KMS-11 (cell line): ENCODE measurements around the gene FAM78A.

Source experiments
- H2AFZ ChIP-seq: fragments of 200-600 bp; sonication (generic); 2 replicates; pipeline ENCODE4 v1.6.1; 2016; ENCODE audit warnings: antibody characterized with exemption, mixed run types, low read depth
- H3K27ac ChIP-seq: fragments of 200-600 bp; sonication (generic); 2 replicates; pipeline ENCODE4 v1.6.1; 2016; ENCODE audit warnings: mild to moderate bottlenecking, mixed run types
- H3K27me3 ChIP-seq: fragments of 200-600 bp; sonication (generic); 2 replicates; pipeline ENCODE4 v1.6.1; 2017; ENCODE audit warnings: mild to moderate bottlenecking, low read depth, mixed run types, moderate library complexity; ENCODE audit not compliant: insufficient read depth
- H3K36me3 ChIP-seq: fragments of 200-600 bp; sonication (generic); 2 replicates; pipeline ENCODE4 v1.6.1; 2017; ENCODE audit warnings: mild to moderate bottlenecking, mixed run types; ENCODE audit not compliant: insufficient read depth
- H3K4me1 ChIP-seq: fragments of 200-600 bp; sonication (generic); 2 replicates; pipeline ENCODE4 v1.6.1; 2016; ENCODE audit warnings: mild to moderate bottlenecking, low read depth, mixed run types; ENCODE audit not compliant: poor library complexity, severe bottlenecking
- H3K4me2 ChIP-seq: fragments of 200-600 bp; sonication (generic); 2 replicates; pipeline ENCODE4 v1.7.0; 2016; ENCODE audit warnings: mild to moderate bottlenecking, mixed run types
- H3K4me3 ChIP-seq: fragments of 200-600 bp; sonication (generic); IDR thresholded peaks from 2 replicates; pipeline ENCODE4 v1.6.1; 2017; ENCODE audit warnings: low read depth, low read length, mixed read lengths; ENCODE audit not compliant: insufficient read depth
- H3K79me2 ChIP-seq: fragments of 200-600 bp; sonication (generic); 2 replicates; pipeline ENCODE4 v1.6.1; 2016; ENCODE audit warnings: low read depth, mixed run types; ENCODE audit not compliant: insufficient read depth
- H3K9ac ChIP-seq: fragments of 200-600 bp; sonication (generic); 2 replicates; pipeline ENCODE4 v1.6.1; 2016; ENCODE audit warnings: mild to moderate bottlenecking, mixed run types
- H4K20me1 ChIP-seq: fragments of 200-600 bp; sonication (generic); 2 replicates; pipeline ENCODE4 v1.6.1; 2016; ENCODE audit warnings: mild to moderate bottlenecking, mixed run types; ENCODE audit not compliant: insufficient read depth
- CTCF ChIP-seq: fragments of 200-600 bp; sonication (generic); conservative IDR thresholded peaks from 2 replicates; pipeline ENCODE4 v1.6.1; 2017; ENCODE audit warnings: low read depth, mild to moderate bottlenecking, antibody characterized with exemption, low read length, moderate library complexity, mixed read lengths

The FAM78A gene

GRCh38 chr9:131310833-131311554 lies 34.7 kb upstream of the FAM78A start:
- H3K9ac ChIP-seq = no peak overlapping the region
- no peak for TF ChIP-seq CTCF
- H3K27me3 ChIP-seq = peaks cover 4% of the 10 kb centered on the region; the same call in 1 of the 2 replicates
- no peak overlapping the region for H3K4me2 ChIP-seq
- no peak overlapping the region for H3K4me3 ChIP-seq
- no peak overlapping the region for H3K27ac ChIP-seq
- no peaks in the 10 kb centered on the region for H3K4me1 ChIP-seq
- H3K79me2 ChIP-seq = no peaks in the 10 kb centered on the region
- no peaks in the 10 kb centered on the region for H4K20me1 ChIP-seq
- H2AFZ ChIP-seq = no peak overlapping the region
- H3K36me3 ChIP-seq = no peaks in the 10 kb centered on the region

DNA sequence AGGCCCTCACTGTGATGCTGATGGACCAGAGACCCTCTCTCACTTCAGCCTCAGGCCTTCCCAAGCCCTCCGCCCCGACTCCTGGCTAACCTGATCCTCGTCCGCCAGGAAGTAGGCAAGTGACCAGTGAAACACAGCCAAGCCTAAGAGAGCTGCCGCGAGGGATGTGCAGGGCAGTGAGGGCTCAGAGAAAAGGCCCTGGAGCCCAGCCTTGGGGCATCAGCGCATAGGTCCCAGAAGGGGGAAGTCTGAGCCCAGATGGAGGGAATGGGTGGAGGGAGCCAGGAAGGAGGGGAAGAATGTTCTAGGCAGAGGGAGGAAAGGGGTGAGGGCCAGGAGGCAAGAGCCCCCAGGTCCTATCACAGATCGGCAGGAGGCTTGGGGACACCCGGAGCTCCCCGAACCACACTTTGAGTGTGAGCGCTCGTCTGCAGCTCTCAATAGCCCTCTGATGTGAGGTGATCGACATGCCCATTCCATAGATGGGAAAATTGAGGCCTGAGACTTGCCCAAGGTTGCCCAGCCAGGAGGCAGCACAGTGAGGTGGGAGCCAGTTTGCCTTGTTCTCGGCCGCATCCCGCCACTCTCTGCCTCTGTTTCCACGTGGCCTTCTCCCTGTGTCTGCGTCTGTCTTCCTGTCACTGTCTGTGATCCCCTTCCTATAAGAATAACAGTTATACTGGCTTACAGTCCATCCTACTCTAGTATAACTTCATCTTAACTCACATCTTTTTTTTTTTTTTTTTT lies 33.4 kb upstream of the FAM78A start:
- Histone ChIP-seq H3K79me2 (no peaks in the 10 kb centered on the region), H3K4me2 (no peak overlapping the region), H3K4me1 (no peaks in the 10 kb centered on the region), H4K20me1 (no peaks in the 10 kb centered on the region), H3K27me3 (peaks cover 4% of the 10 kb centered on the region; the same call in 1 of the 2 replicates), H3K36me3 (no peaks in the 10 kb centered on the region), H3K27ac (no peak overlapping the region), H3K4me3 (no peak overlapping the region), H2AFZ (no peak overlapping the region), H3K9ac (no peak overlapping the region)
- no peak for TF ChIP-seq CTCF

GRCh38 chr9:131308906-131309529 lies 32.7 kb upstream of the FAM78A start:
- Histone ChIP-seq H3K9ac (no peak overlapping the region), H3K79me2 (no peaks in the 10 kb centered on the region), H3K4me2 (no peak overlapping the region), H3K4me1 (no peaks in the 10 kb centered on the region), H3K4me3 (no peak overlapping the region), H3K36me3 (no peaks in the 10 kb centered on the region), H4K20me1 (no peaks in the 10 kb centered on the region), H3K27me3 (peaks cover 4% of the 10 kb centered on the region; the same call in 1 of the 2 replicates), H3K27ac (no peak overlapping the region), H2AFZ (no peak overlapping the region)
- TF ChIP-seq CTCF = no peak

DNA sequence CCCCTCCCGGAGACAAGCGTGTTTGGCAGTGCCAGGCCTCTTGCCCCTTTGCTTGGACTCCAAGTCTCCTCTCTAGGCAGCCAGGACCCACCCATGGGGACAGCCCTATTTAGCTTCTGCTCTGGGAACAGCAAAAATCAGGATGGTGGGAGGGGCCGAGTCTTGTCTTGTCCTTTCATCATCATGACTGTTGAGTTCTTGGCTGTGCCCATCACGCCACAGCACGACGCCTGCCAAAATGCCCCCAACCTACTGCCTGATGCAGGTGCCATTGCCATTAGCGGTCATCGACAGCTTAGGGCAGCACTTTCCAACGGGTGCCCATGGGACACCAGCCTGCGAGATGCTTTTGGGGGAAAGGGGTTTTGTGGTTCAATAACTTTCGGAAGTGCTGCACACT lies 32.1 kb upstream of the FAM78A start:
- Histone ChIP-seq H3K4me3 (no peak overlapping the region), H3K27me3 (peaks cover 4% of the 10 kb centered on the region; the same call in 1 of the 2 replicates), H3K4me1 (no peaks in the 10 kb centered on the region), H3K36me3 (no peaks in the 10 kb centered on the region), H3K27ac (no peak overlapping the region), H4K20me1 (no peaks in the 10 kb centered on the region), H3K9ac (no peak overlapping the region), H2AFZ (no peak overlapping the region), H3K79me2 (no peaks in the 10 kb centered on the region), H3K4me2 (no peak overlapping the region)
- TF ChIP-seq CTCF = no peak
